NCI-H82 (cell line): ENCODE results near the gene SH3GLB1.

Source experiments
- DNase-seq: peaks from one replicate; lab custom pipeline; 2025; lab: John Stamatoyannopoulos, UW

SH3GLB1 gene

GRCh38 chr1:86773341-86774288, 69.2 kb downstream of the SH3GLB1 start:
- no peak for DNase-seq

DNA sequence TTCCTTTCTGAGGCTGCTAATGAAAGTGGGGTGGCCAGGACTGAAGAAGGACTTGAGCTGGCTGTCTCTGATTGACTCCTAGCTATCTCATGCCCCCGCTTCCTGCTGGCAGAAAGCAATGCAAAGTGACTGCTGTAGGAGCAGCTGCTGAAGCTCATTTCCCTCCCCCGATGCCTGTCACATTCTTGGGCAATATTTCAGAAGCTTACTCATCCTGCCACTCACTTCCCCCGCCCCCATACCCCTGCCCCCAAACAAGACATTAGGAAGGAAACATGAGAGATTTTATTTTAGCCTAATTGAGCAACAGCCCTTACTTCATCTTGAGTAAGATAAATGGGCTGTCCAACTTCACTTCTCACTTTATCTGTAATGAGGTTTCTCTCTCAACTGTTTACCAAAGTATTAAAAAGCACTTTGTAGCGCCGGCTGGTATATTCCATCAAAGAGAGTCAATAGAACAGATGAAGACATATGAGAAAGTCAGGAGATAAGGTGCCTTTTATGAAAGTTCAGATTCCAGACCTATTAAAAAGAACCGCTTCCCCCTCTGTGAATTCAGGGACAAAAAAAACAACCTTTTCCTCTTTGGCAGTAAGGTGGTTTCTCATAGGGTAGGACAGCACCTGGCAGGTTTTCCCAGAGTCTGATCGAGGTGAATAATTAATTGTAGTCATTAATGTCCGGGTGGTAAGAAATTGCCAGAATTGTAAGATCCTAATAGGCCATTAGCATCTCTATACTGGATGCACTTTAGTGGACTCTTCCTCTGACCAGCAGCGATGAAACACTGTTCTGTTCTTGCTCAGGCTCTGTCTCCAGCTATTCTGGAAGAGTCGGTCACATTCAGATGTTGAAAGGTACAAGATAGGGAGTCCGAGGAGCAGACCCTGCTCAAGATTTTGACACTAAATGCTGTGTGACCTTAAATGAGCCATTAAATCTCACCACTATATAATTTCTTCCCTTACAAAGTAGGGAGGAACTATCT, 70.2 kb downstream of the SH3GLB1 start:
- peak; percentile 84 for DNase-seq

DNA sequence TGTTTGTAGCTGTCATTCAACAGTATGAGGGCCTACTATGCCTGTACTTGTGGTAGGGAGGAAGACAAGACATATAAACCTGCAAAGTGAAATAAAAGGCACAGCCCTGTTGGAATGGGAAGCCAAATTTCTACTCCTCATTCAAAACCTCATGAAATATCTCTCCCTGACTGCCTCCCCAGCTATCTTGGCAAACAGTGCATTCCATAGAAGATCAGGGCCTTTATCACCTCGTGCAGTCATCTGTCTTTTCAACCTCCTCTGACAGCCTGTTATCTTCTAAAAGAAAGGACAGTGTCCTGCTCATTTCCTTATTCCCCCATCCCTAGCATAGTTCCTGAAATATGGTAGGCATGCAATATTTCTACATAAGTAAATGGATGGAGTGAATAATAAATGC, 71.0 kb downstream of the SH3GLB1 start:
- no peak for DNase-seq

- no peak for DNase-seq
These were observed 71.7 kb downstream of the SH3GLB1 start for GRCh38 chr1:86776108-86776507.

GRCh38 chr1:86778569-86779239, 74.3 kb downstream of the SH3GLB1 start:
- no peak for DNase-seq

DNA sequence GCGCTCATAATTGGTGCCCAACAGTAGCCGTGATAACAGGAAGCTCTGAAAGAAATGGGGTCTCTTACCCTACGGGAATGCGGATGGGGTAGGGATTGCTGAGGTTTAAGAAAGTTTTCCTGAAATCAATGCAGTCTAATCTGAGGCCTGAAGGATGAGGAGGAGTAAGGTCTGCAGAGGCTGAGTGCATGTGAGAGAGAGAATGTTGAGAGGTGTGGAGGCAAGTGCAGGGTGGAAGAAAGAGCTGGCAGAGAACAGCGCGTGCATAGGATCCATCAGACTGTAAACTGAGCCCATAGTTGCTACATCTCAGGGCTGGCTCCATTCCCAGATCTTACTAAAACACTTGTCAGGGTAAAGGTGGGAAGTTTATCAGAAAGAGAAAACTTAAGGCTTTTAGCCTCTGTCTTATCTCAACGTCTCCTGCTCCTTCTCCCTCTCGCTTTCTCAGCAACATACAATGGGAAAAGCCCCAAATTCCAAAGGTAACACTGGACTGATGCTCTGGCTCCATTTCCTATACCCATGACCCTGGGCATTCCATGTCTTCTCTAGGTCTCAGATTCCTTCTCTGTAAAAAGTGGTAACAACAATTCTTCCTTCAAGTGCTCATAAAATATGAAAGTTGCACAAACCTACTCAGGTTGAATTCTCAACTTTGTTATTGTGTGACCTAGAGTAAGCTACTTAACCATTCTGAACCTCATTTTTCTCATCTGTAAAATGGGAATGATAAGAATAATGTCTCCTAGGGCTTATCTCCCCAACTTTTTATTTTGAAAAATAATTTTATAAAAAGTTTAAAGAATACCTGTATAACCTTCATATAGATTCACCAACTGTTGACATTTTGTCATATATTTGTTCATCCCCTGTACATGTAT, 75.2 kb downstream of the SH3GLB1 start:
- no peak for DNase-seq

GRCh38 chr1:86782482-86782881, 78.1 kb downstream of the SH3GLB1 start:
- DNase-seq, result no peak

DNA sequence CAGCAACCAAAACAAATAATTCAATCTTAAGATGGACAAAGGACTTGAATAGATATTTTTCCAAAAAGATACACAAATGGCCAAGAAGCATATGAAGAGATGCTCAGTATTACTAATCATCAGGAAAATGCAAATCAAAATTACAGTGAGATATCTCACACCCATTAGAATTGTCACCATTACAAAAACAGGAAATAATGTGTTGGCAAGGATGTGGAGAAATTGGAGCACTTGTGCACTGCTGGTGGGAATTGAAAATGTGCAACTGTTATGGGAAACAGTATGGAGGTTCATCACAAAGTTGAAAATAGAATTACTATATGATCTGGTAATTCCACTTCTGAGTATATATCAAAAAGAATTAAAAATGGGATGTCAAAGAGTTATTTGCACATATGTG, 83.2 kb downstream of the SH3GLB1 start:
- no peak for DNase-seq

GRCh38 chr1:86788300-86789206, 84.2 kb downstream of the SH3GLB1 start:
- no peak for DNase-seq

DNA sequence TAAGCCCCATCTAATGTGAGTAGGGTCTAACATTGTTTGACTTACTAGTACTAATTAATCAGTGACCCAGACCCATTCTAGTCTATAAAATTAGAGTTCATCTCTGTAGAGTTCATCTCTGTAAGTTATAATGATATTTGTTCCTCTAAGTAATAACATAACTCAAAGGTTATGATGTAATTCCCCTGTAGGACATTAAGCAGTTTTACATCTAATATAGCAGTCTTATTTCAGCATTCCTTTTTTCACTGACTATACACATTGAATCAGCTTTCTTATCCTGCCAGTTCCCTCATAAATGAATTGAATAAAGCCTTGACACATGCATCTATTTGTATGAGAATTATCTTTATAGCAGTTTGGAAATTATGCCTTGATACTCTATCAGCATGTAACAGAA, 90.9 kb downstream of the SH3GLB1 start:
- no peak for DNase-seq
